ENCODE measurements around the gene ATF3. TPM values are rescaled to one million over a fixed set of nuclear protein-coding genes. Genes with fewer than 3 reads are reported as not detected.

ATF3 gene
- total RNA-seq, 1 experiment from 2014 or later = 335 TPM

DNA sequence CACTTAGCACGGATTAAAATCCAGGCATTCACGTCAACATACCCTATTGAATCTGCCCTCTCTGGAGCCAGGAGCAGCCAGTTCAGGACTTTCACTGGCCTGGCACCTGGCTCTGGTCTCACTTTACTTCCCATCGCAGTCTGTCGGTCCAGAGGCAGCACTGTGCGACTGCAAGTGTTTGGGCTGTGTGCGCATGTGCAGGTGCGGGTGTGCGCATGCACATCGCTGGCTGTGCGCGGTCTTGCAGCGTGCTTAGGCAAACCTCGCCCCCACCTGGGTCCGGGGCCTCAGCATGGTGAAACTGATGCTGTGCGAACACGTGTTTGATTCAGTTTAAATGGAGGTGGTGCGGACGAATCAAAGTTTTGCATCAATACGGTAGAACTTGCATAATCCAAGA, 38.0 kb downstream of the ATF3 start:
- no peak overlapping the region for H3K9ac ChIP-seq (ENCODE audit: low read length)
- H3K79me2 ChIP-seq (ENCODE audit: low read length) = no peaks in the 10 kb centered on the region
- H3K27ac ChIP-seq (ENCODE audit: low read length) = no peak overlapping the region
- H3K4me2 ChIP-seq (ENCODE audit: low read length) = no peak overlapping the region
- ChIA-PET CTCF (no interaction called here), POLR2A (ENCODE audit: unreplicated experiment) (interaction anchor here (0.6 kb wide), 1 partner anchor 28 kb away, joined by 6 read pairs; no protein-coding TSS in a partner anchor)
- BruUV-seq (replicated peaks) = no TSS peak
- ATAC-seq = no peak
- H4K20me1 ChIP-seq (ENCODE audit: low read length) = no peaks in the 10 kb centered on the region
- H3K4me1 ChIP-seq (ENCODE audit: insufficient read depth, low read length) = no peaks in the 10 kb centered on the region
- no peaks in the 10 kb centered on the region for H3K36me3 ChIP-seq (ENCODE audit: low read depth, low read length)
- H3K9me2 ChIP-seq (replicated peaks; ENCODE audit: low read length) = no peaks in the 10 kb centered on the region
- intact Hi-C loops (cut with micrococcal nuclease) = no loop called here
- H3K27me3 ChIP-seq (ENCODE audit: low read length) = no peaks in the 10 kb centered on the region
- H2AFZ ChIP-seq (ENCODE audit: low read length) = no peak overlapping the region
- no peak for TF ChIP-seq EZH2 (IDR thresholded peaks at IDR 0.05; ENCODE audit: low read length, unreplicated experiment)
- TF ChIP-seq EZH2phosphoT487 (IDR thresholded peaks at IDR 0.05; ENCODE audit: borderline replicate concordance, low read length) = no peak
- TF ChIP-seq, protein P1, sequence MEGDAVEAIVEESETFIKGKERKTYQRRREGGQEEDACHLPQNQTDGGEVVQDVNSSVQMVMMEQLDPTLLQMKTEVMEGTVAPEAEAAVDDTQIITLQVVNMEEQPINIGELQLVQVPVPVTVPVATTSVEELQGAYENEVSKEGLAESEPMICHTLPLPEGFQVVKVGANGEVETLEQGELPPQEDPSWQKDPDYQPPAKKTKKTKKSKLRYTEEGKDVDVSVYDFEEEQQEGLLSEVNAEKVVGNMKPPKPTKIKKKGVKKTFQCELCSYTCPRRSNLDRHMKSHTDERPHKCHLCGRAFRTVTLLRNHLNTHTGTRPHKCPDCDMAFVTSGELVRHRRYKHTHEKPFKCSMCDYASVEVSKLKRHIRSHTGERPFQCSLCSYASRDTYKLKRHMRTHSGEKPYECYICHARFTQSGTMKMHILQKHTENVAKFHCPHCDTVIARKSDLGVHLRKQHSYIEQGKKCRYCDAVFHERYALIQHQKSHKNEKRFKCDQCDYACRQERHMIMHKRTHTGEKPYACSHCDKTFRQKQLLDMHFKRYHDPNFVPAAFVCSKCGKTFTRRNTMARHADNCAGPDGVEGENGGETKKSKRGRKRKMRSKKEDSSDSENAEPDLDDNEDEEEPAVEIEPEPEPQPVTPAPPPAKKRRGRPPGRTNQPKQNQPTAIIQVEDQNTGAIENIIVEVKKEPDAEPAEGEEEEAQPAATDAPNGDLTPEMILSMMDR (conservative IDR thresholded peaks at IDR 0.05; ENCODE audit: low read depth, low read length) = no peak
- H3K4me3 ChIP-seq (ENCODE audit: low read length) = no peak overlapping the region
- no peaks in the 10 kb centered on the region for H3F3A ChIP-seq (ENCODE audit: low read length, unreplicated experiment)
- no peaks in the 10 kb centered on the region for H3K9me3 ChIP-seq (ENCODE audit: low read length)
- DNase-seq = no peak

DNA sequence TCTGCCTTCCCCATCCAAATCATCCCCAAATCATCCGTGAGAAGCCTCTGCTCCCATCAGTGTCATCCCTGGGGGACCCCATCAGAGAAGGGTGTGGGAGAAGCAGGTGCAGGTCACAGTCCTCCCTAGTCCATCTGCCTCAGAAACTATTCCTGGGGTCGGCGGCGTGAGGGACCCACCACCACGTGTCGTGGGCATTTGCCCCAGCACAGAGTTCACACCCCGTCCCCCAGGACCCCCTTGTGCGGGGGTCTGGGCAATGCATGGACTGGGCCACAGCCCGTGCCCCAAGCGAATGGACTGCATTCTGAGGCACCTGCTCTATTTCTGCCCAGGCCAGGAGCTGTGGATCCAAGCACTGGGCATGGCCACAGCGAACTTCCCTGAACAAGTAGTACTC, 38.4 kb downstream of the ATF3 start:
- intact Hi-C loops (cut with micrococcal nuclease) = no loop called here
- CTCF ChIA-PET = no interaction called here
- no peaks in the 10 kb centered on the region for H3K9me2 ChIP-seq (replicated peaks; ENCODE audit: low read length)
- no peak overlapping the region for H3K9ac ChIP-seq (ENCODE audit: low read length)
- POLR2A ChIA-PET (ENCODE audit: unreplicated experiment) = no interaction called here
- no peak overlapping the region for H3K4me2 ChIP-seq (ENCODE audit: low read length)
- H4K20me1 ChIP-seq (ENCODE audit: low read length) = no peaks in the 10 kb centered on the region
- no peaks in the 10 kb centered on the region for H3K36me3 ChIP-seq (ENCODE audit: low read depth, low read length)
- BruUV-seq (replicated peaks) = no TSS peak
- H3K27me3 ChIP-seq (ENCODE audit: low read length) = no peaks in the 10 kb centered on the region
- DNase-seq (no peak), ATAC-seq (no peak)
- no peak overlapping the region for H2AFZ ChIP-seq (ENCODE audit: low read length)
- no peaks in the 10 kb centered on the region for H3K79me2 ChIP-seq (ENCODE audit: low read length)
- no peaks in the 10 kb centered on the region for H3K4me1 ChIP-seq (ENCODE audit: insufficient read depth, low read length)
- H3K4me3 ChIP-seq (ENCODE audit: low read length) = no peak overlapping the region
- no peaks in the 10 kb centered on the region for H3F3A ChIP-seq (ENCODE audit: low read length, unreplicated experiment)
- H3K27ac ChIP-seq (ENCODE audit: low read length) = no peak overlapping the region
- H3K9me3 ChIP-seq (ENCODE audit: low read length) = no peaks in the 10 kb centered on the region
- TF ChIP-seq EZH2phosphoT487 (IDR thresholded peaks at IDR 0.05; ENCODE audit: borderline replicate concordance, low read length) = no peak
- TF ChIP-seq, protein P1 (conservative IDR thresholded peaks at IDR 0.05; ENCODE audit: low read depth, low read length) = no peak
- no peak for TF ChIP-seq EZH2 (IDR thresholded peaks at IDR 0.05; ENCODE audit: low read length, unreplicated experiment)

GRCh38 chr1:212648431-212648830, 39.9 kb downstream of the ATF3 start:
- no peak overlapping the region for H3K4me2 ChIP-seq (ENCODE audit: low read length)
- no peaks in the 10 kb centered on the region for H4K20me1 ChIP-seq (ENCODE audit: low read length)
- H3K9ac ChIP-seq (ENCODE audit: low read length) = no peak overlapping the region
- DNase-seq (no peak), ATAC-seq (no peak)
- no peak overlapping the region for H3K27ac ChIP-seq (ENCODE audit: low read length)
- TF ChIP-seq EZH2 (IDR thresholded peaks at IDR 0.05; ENCODE audit: low read length, unreplicated experiment) = no peak
- H3K9me3 ChIP-seq (ENCODE audit: low read length) = no peaks in the 10 kb centered on the region
- no TSS peak for BruUV-seq (replicated peaks)
- H3K4me3 ChIP-seq (ENCODE audit: low read length) = no peak overlapping the region
- no peaks in the 10 kb centered on the region for H3K79me2 ChIP-seq (ENCODE audit: low read length)
- no peaks in the 10 kb centered on the region for H3K27me3 ChIP-seq (ENCODE audit: low read length)
- no peaks in the 10 kb centered on the region for H3K4me1 ChIP-seq (ENCODE audit: insufficient read depth, low read length)
- no peaks in the 10 kb centered on the region for H3K9me2 ChIP-seq (replicated peaks; ENCODE audit: low read length)
- intact Hi-C loops (cut with micrococcal nuclease) = no loop called here
- no peaks in the 10 kb centered on the region for H3K36me3 ChIP-seq (ENCODE audit: low read depth, low read length)
- no peak overlapping the region for H2AFZ ChIP-seq (ENCODE audit: low read length)
- POLR2A ChIA-PET (ENCODE audit: unreplicated experiment) = no interaction called here
- CTCF ChIA-PET = no interaction called here
- no peaks in the 10 kb centered on the region for H3F3A ChIP-seq (ENCODE audit: low read length, unreplicated experiment)

All from PC-3 (cell line).